K562 (cell line): ENCODE data around the gene NDUFA6.

ENCODE experiments used
- CCAR2 ChIP-seq: fragments of 200-400 bp; formaldehyde crosslinking; IDR thresholded peaks from 2 replicates; pipeline ENCODE4 v1.6.1; 2017; ENCODE audit warnings: mild to moderate bottlenecking, low read depth, low read length
- HDAC8 ChIP-seq: fragments of 450-650 bp; IDR thresholded peaks from 2 replicates; pipeline ENCODE4 v1.6.1; 2016; ENCODE audit warnings: mild to moderate bottlenecking, missing genetic modification characterization, moderate library complexity, missing compliant biosample characterization
- HMG20B ChIP-seq: fragments of 250-450 bp; sonication (Bioruptor Pico); IDR thresholded peaks from 2 replicates; pipeline ENCODE4 v1.5.0; 2021; ENCODE audit warnings: mild to moderate bottlenecking
- KDM5B ChIP-seq: fragments of 200-600 bp; sonication (generic); IDR thresholded peaks from 2 replicates; pipeline ENCODE4 v1.6.1; 2012; ENCODE audit warnings: low read depth, mild to moderate bottlenecking, moderate library complexity, low read length, control low read depth, inconsistent platforms; ENCODE audit not compliant: insufficient replicate concordance
- NBN ChIP-seq: fragments of 450-650 bp; IDR thresholded peaks from 2 replicates; pipeline ENCODE4 v1.6.1; 2016; ENCODE audit warnings: low read depth, mild to moderate bottlenecking
- NFE2 ChIP-seq: IDR thresholded peaks from 2 replicates; pipeline ENCODE4 v1.6.1; 2014; ENCODE audit warnings: antibody characterized with exemption, low read depth
- POLR2A ChIP-seq: fragments of 450-650 bp; conservative IDR thresholded peaks from 2 replicates; pipeline ENCODE4 v1.6.1; 2016
- SRF ChIP-seq, 2 experiments: fragments of 250-450, 450-650 bp in 1 of 2; sonication (Bioruptor Pico) in 1 of 2; sonication (generic) in 1 of 2; formaldehyde crosslinking; IDR thresholded peaks; 2 replicates each; pipeline versions ENCODE4 v1.5.0 to v1.5.1; 2020 to 2022; ENCODE audit warnings: mild to moderate bottlenecking in 1 of 2, missing genetic modification reagents in 1 of 2
- TF ChIP-seq, protein P1 (sequence below): sonication (generic); formaldehyde crosslinking; IDR thresholded peaks from 2 replicates; pipeline ENCODE4 v1.8.1; 2023; ENCODE audit warnings: mild to moderate bottlenecking, missing genetic modification reagents

DNA sequence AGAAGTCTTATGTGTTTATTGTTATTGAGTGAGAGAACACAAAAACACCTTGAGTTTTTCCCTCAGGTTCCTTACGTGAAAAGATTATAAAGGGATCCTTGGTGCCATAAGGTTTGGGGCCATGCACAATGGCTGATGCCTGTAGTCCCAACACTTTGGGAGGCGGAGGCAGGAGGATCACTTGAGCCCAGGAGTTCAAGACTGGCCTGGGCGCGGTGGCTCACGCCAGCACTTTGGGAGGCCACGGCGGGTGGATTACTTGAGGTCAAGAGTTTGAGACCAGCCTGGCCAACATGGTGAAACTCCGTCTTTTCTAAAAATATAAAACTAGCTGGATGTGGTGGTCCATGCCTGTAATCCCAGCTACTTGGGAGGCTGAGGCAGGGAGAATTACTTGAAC lies 5.7 kb downstream of the NDUFA6 start:
- TF ChIP-seq HDAC8 (tag) = no peak
- TF ChIP-seq, protein P1, sequence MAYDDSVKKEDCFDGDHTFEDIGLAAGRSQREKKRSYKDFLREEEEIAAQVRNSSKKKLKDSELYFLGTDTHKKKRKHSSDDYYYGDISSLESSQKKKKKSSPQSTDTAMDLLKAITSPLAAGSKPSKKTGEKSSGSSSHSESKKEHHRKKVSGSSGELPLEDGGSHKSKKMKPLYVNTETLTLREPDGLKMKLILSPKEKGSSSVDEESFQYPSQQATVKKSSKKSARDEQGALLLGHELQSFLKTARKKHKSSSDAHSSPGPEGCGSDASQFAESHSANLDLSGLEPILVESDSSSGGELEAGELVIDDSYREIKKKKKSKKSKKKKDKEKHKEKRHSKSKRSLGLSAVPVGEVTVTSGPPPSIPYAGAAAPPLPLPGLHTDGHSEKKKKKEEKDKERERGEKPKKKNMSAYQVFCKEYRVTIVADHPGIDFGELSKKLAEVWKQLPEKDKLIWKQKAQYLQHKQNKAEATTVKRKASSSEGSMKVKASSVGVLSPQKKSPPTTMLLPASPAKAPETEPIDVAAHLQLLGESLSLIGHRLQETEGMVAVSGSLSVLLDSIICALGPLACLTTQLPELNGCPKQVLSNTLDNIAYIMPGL (CRISPR knock-in tag) = no peak
- no peak; the same call in 1 of the 2 replicates for TF ChIP-seq POLR2A
- no peak for TF ChIP-seq NBN
- no peak for TF ChIP-seq HMG20B (CRISPR knock-in tag)
- no peak for TF ChIP-seq KDM5B
- TF ChIP-seq NFE2 = no peak
- TF ChIP-seq CCAR2 = no peak
- no peak for TF ChIP-seq SRF (CRISPR knock-in tag; IDR thresholded peaks at IDR 0.05)
